Mucosa of rectum (tissue), 2 donors: ENCODE data around the gene ADD3.
A peak's percentile ranks its signal among the peaks of the same experiment; 100 is the strongest.
"Not testable (repeated sequence)": the region's sequence is repeated elsewhere in the genome, so short reads cannot be mapped to it uniquely, and the experiment has no call there.

Experiments used
- H3K27ac ChIP-seq, 2 donors: one replicate each; pipeline ENCODE4 v1.7.0; 2013; ENCODE audit warnings: inconsistent platforms in 2 of 2, low read depth in 2 of 2, low read length in 2 of 2
- H3K27me3 ChIP-seq, 2 donors: one replicate each; pipeline ENCODE4 v1.7.0; 2013; ENCODE audit warnings: low read length in 2 of 2; ENCODE audit not compliant: control insufficient read depth in 2 of 2, insufficient read depth in 2 of 2
- H3K36me3 ChIP-seq, 2 donors: one replicate each; pipeline ENCODE4 v1.7.0; 2013; ENCODE audit warnings: low read length in 2 of 2; ENCODE audit not compliant: control insufficient read depth in 2 of 2, insufficient read depth in 2 of 2
- H3K4me1 ChIP-seq, 2 donors: one replicate each; pipeline ENCODE4 v1.7.0; 2013; ENCODE audit warnings: low read length in 2 of 2, mild to moderate bottlenecking in 1 of 2; ENCODE audit not compliant: control insufficient read depth in 2 of 2, insufficient read depth in 2 of 2
- H3K4me3 ChIP-seq, 2 donors: one replicate each; pipeline ENCODE4 v1.7.0; 2013; ENCODE audit warnings: low read length in 2 of 2
- H3K9ac ChIP-seq, 2 donors: one replicate each; pipeline ENCODE4 v1.7.0; 2013; ENCODE audit warnings: low read length in 2 of 2, low read depth in 1 of 2, mild to moderate bottlenecking in 1 of 2
- H3K9me3 ChIP-seq, 2 donors: one replicate each; pipeline ENCODE4 v1.7.0; 2013; ENCODE audit warnings: low read length in 2 of 2; ENCODE audit not compliant: control insufficient read depth in 2 of 2
- donor health status: healthy.
- donor health status: Normal muscosa, but diverticular disease.

Gene ADD3

GRCh38 chr10:110113670-110114337 lies 106.0 kb downstream of the ADD3 start:
- Histone ChIP-seq H3K4me3 (no peak overlapping the region), H3K27me3 (no peaks in the 10 kb centered on the region), H3K9me3 (no peaks in the 10 kb centered on the region), H3K36me3 (peaks cover 30 to 44% of the 10 kb centered on the region in 2 donors), H3K4me1 (no peaks in the 10 kb centered on the region), H3K27ac (no peak overlapping the region), H3K9ac (no peak overlapping the region)

GRCh38 chr10:110114668-110115067 lies 106.9 kb downstream of the ADD3 start:
- H3K9me3 ChIP-seq, H3K4me1 ChIP-seq, H3K4me3 ChIP-seq, H3K27ac ChIP-seq, H3K9ac ChIP-seq, H3K27me3 ChIP-seq: not testable (repeated sequence)
- H3K36me3 ChIP-seq = peaks cover 37 to 49% of the 10 kb centered on the region in 2 donors

- no peak overlapping the region for H3K27ac ChIP-seq
- peaks cover 33 to 47% of the 10 kb centered on the region in 2 donors for H3K36me3 ChIP-seq
- H3K4me1 ChIP-seq = no peaks in the 10 kb centered on the region
- no peaks in the 10 kb centered on the region for H3K27me3 ChIP-seq
- H3K9ac ChIP-seq = no peak overlapping the region
- no peaks in the 10 kb centered on the region for H3K9me3 ChIP-seq
- H3K4me3 ChIP-seq = no peak overlapping the region
These were observed 108.2 kb downstream of the ADD3 start for GRCh38 chr10:110115784-110116520.

GRCh38 chr10:110118891-110119621 lies 111.3 kb downstream of the ADD3 start:
- no peak overlapping the region for H3K9ac ChIP-seq
- H3K4me3 ChIP-seq = no peak overlapping the region
- no peaks in the 10 kb centered on the region for H3K9me3 ChIP-seq
- H3K27me3 ChIP-seq = no peaks in the 10 kb centered on the region
- no peaks in the 10 kb centered on the region for H3K4me1 ChIP-seq
- H3K27ac ChIP-seq = no peak overlapping the region
- peaks cover 36 to 52% of the 10 kb centered on the region in 2 donors for H3K36me3 ChIP-seq

GRCh38 chr10:110123594-110123993 lies 115.8 kb downstream of the ADD3 start:
- no peak overlapping the region for H3K9ac ChIP-seq
- no peak overlapping the region for H3K4me3 ChIP-seq
- no peaks in the 10 kb centered on the region for H3K9me3 ChIP-seq
- H3K36me3 ChIP-seq = peaks cover 34 to 37% of the 10 kb centered on the region in 2 donors
- no peaks in the 10 kb centered on the region for H3K27me3 ChIP-seq
- H3K4me1 ChIP-seq = no peaks in the 10 kb centered on the region
- no peak overlapping the region for H3K27ac ChIP-seq

- Histone ChIP-seq H3K4me3 (no peak overlapping the region), H3K36me3 (peaks cover 37 to 41% of the 10 kb centered on the region in 2 donors)
These were observed 121.7 kb downstream of the ADD3 start for GRCh38 chr10:110129490-110129889.

GRCh38 chr10:110134917-110135316 lies 127.1 kb downstream of the ADD3 start:
- Histone ChIP-seq H3K9ac (no peak overlapping the region), H3K9me3 (no peaks in the 10 kb centered on the region), H3K36me3 (peaks cover 23 to 24% of the 10 kb centered on the region in 2 donors), H3K27ac (no peak overlapping the region), H3K4me3 (no peak overlapping the region), H3K4me1 (peaks cover 3% of the 10 kb centered on the region in 2 donors), H3K27me3 (no peaks in the 10 kb centered on the region)

More at GRCh38 chr10:110129490-110129889, 121.7 kb downstream of the ADD3 start:
- no peaks in the 10 kb centered on the region for H3K4me1 ChIP-seq
- H3K9me3 ChIP-seq = no peaks in the 10 kb centered on the region
- no peak overlapping the region for H3K9ac ChIP-seq
- no peak overlapping the region for H3K27ac ChIP-seq
- no peaks in the 10 kb centered on the region for H3K27me3 ChIP-seq

- H3K4me1 ChIP-seq, H3K4me3 ChIP-seq, H3K27ac ChIP-seq, H3K9me3 ChIP-seq, H3K27me3 ChIP-seq, H3K9ac ChIP-seq: not testable (repeated sequence)
- H3K36me3 ChIP-seq = peaks cover 16% of the 10 kb centered on the region in 2 donors
These were observed 128.1 kb downstream of the ADD3 start for GRCh38 chr10:110135836-110136235.

- Histone ChIP-seq H3K9ac (no peak overlapping the region), H3K27ac (peak overlapping the region; percentile 26 to 49), H3K36me3 (peaks cover 3% of the 10 kb centered on the region in 2 donors), H3K4me3 (no peak overlapping the region), H3K4me1 (peaks cover 8 to 13% of the 10 kb centered on the region in 2 donors), H3K9me3 (no peaks in the 10 kb centered on the region), H3K27me3 (no peaks in the 10 kb centered on the region)
These were observed 129.4 kb downstream of the ADD3 start for GRCh38 chr10:110137142-110137545.
